KMS-11 (cell line): Measurements from ENCODE around the gene SMAGP.
"Not testable (repeated sequence)": the region's sequence is repeated elsewhere in the genome, so short reads cannot be mapped to it uniquely, and the experiment has no call there.

Experiments
- H2AFZ ChIP-seq: fragments of 200-600 bp; sonication (generic); 2 replicates; pipeline ENCODE4 v1.6.1; 2016; ENCODE audit warnings: antibody characterized with exemption, mixed run types, low read depth
- H3K27ac ChIP-seq: fragments of 200-600 bp; sonication (generic); 2 replicates; pipeline ENCODE4 v1.6.1; 2016; ENCODE audit warnings: mild to moderate bottlenecking, mixed run types
- H3K27me3 ChIP-seq: fragments of 200-600 bp; sonication (generic); 2 replicates; pipeline ENCODE4 v1.6.1; 2017; ENCODE audit warnings: mild to moderate bottlenecking, low read depth, mixed run types, moderate library complexity; ENCODE audit not compliant: insufficient read depth
- H3K36me3 ChIP-seq: fragments of 200-600 bp; sonication (generic); 2 replicates; pipeline ENCODE4 v1.6.1; 2017; ENCODE audit warnings: mild to moderate bottlenecking, mixed run types; ENCODE audit not compliant: insufficient read depth
- H3K4me1 ChIP-seq: fragments of 200-600 bp; sonication (generic); 2 replicates; pipeline ENCODE4 v1.6.1; 2016; ENCODE audit warnings: mild to moderate bottlenecking, low read depth, mixed run types; ENCODE audit not compliant: poor library complexity, severe bottlenecking
- H3K4me2 ChIP-seq: fragments of 200-600 bp; sonication (generic); 2 replicates; pipeline ENCODE4 v1.7.0; 2016; ENCODE audit warnings: mild to moderate bottlenecking, mixed run types
- H3K4me3 ChIP-seq: fragments of 200-600 bp; sonication (generic); IDR thresholded peaks from 2 replicates; pipeline ENCODE4 v1.6.1; 2017; ENCODE audit warnings: low read depth, low read length, mixed read lengths; ENCODE audit not compliant: insufficient read depth
- H3K79me2 ChIP-seq: fragments of 200-600 bp; sonication (generic); 2 replicates; pipeline ENCODE4 v1.6.1; 2016; ENCODE audit warnings: low read depth, mixed run types; ENCODE audit not compliant: insufficient read depth
- H3K9ac ChIP-seq: fragments of 200-600 bp; sonication (generic); 2 replicates; pipeline ENCODE4 v1.6.1; 2016; ENCODE audit warnings: mild to moderate bottlenecking, mixed run types
- H4K20me1 ChIP-seq: fragments of 200-600 bp; sonication (generic); 2 replicates; pipeline ENCODE4 v1.6.1; 2016; ENCODE audit warnings: mild to moderate bottlenecking, mixed run types; ENCODE audit not compliant: insufficient read depth
- CTCF ChIP-seq: fragments of 200-600 bp; sonication (generic); conservative IDR thresholded peaks from 2 replicates; pipeline ENCODE4 v1.6.1; 2017; ENCODE audit warnings: low read depth, mild to moderate bottlenecking, antibody characterized with exemption, low read length, moderate library complexity, mixed read lengths

SMAGP gene

GRCh38 chr12:51265024-51265423 lies 5.2 kb downstream of the SMAGP start:
- no peak for TF ChIP-seq CTCF
- no peaks in the 10 kb centered on the region for H3K27me3 ChIP-seq
- peaks cover 8% of the 10 kb centered on the region for H3K4me1 ChIP-seq
- H3K4me2 ChIP-seq, result no peak overlapping the region
- no peaks in the 10 kb centered on the region for H3K79me2 ChIP-seq
- no peak overlapping the region for H2AFZ ChIP-seq
- H3K27ac ChIP-seq, result no peak overlapping the region
- H4K20me1 ChIP-seq, result no peaks in the 10 kb centered on the region
- H3K4me3 ChIP-seq, result no peak overlapping the region
- no peak overlapping the region for H3K9ac ChIP-seq
- no peaks in the 10 kb centered on the region for H3K36me3 ChIP-seq

GRCh38 chr12:51264297-51264696 lies 5.9 kb downstream of the SMAGP start:
- no peak overlapping the region for H3K4me2 ChIP-seq
- H3K27ac ChIP-seq, result no peak overlapping the region
- H2AFZ ChIP-seq, result no peak overlapping the region
- H3K9ac ChIP-seq, result no peak overlapping the region
- no peak for TF ChIP-seq CTCF
- H4K20me1 ChIP-seq, result no peaks in the 10 kb centered on the region
- no peaks in the 10 kb centered on the region for H3K36me3 ChIP-seq
- peaks cover 8% of the 10 kb centered on the region for H3K4me1 ChIP-seq
- no peak overlapping the region for H3K4me3 ChIP-seq
- H3K27me3 ChIP-seq, result no peaks in the 10 kb centered on the region
- no peaks in the 10 kb centered on the region for H3K79me2 ChIP-seq

- no peak overlapping the region for H3K4me2 ChIP-seq
- no peaks in the 10 kb centered on the region for H3K79me2 ChIP-seq
- H2AFZ ChIP-seq, result no peak overlapping the region
- H3K4me3 ChIP-seq, result no peak overlapping the region
- H4K20me1 ChIP-seq, result no peaks in the 10 kb centered on the region
- H3K27ac ChIP-seq, result no peak overlapping the region
- H3K27me3 ChIP-seq, result no peaks in the 10 kb centered on the region
- H3K9ac ChIP-seq, result no peak overlapping the region
- H3K36me3 ChIP-seq, result no peaks in the 10 kb centered on the region
- no peak for TF ChIP-seq CTCF
- peaks cover 8% of the 10 kb centered on the region for H3K4me1 ChIP-seq
Measured at GRCh38 chr12:51263341-51263740, 6.9 kb downstream of the SMAGP start.

GRCh38 chr12:51262758-51263177 lies 7.4 kb downstream of the SMAGP start:
- Histone ChIP-seq H3K36me3 (no peaks in the 10 kb centered on the region), H3K4me3 (no peak overlapping the region), H3K4me1 (peaks cover 8% of the 10 kb centered on the region), H3K27me3 (no peaks in the 10 kb centered on the region), H2AFZ (no peak overlapping the region), H4K20me1 (no peaks in the 10 kb centered on the region), H3K79me2 (no peaks in the 10 kb centered on the region), H3K4me2 (no peak overlapping the region), H3K27ac (no peak overlapping the region), H3K9ac (no peak overlapping the region)
- peak; percentile 36; the same call in 1 of the 2 replicates for TF ChIP-seq CTCF

- not testable (repeated sequence) for H3K4me2 ChIP-seq, H3K4me3 ChIP-seq, H3K79me2 ChIP-seq, H2AFZ ChIP-seq, H3K9ac ChIP-seq, H3K4me1 ChIP-seq, H3K36me3 ChIP-seq, H4K20me1 ChIP-seq, H3K27ac ChIP-seq, H3K27me3 ChIP-seq
Measured at GRCh38 chr12:51259600-51259999, 10.6 kb downstream of the SMAGP start.
